ENCODE data around the gene RFK. TPM values are rescaled to one million over a fixed set of nuclear protein-coding genes. Genes with fewer than 3 reads are reported as not detected.

The RFK gene
- polyA plus RNA-seq, 3 donors: 26.1 to 32.9 (median 27.9) TPM

GRCh38 chr9:76354221-76354620, 40.0 kb downstream of the RFK start:
- no peak for DNase-seq (ENCODE audit: extremely low read depth in 1 of 11, low read depth in 9 of 11, low spot score in 4 of 11)

- no peak for DNase-seq (ENCODE audit: extremely low read depth in 1 of 11, low read depth in 9 of 11, low spot score in 4 of 11)
These were observed 40.9 kb downstream of the RFK start for GRCh38 chr9:76353280-76353679.

GRCh38 chr9:76352026-76352620, 42.1 kb downstream of the RFK start:
- no peak for DNase-seq (ENCODE audit: extremely low read depth in 1 of 11, low read depth in 9 of 11, low spot score in 4 of 11)

DNA sequence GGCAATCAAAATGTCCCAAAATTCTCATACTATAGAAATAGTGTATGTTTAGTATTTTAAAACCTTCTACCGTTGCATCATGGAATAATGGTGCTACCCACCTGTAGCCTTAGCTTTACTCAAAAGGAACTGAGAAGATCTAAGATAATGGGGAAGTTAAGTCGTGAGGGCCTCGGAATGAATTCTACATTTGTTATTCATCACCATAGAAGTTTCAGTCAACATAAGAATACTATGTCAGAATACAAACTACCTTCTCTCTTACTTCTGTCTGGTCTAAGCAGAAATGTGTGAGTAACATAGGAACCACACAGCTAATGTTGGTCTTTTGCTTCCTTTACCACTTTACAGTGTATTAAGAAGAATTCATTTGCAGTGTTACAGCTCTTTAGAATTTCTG, 43.2 kb downstream of the RFK start:
- DNase-seq (ENCODE audit: extremely low read depth in 1 of 11, low read depth in 9 of 11, low spot score in 4 of 11): no peak

- no peak for DNase-seq (ENCODE audit: extremely low read depth in 1 of 11, low read depth in 9 of 11, low spot score in 4 of 11)
These were observed 44.4 kb downstream of the RFK start for GRCh38 chr9:76349865-76350264.

DNA sequence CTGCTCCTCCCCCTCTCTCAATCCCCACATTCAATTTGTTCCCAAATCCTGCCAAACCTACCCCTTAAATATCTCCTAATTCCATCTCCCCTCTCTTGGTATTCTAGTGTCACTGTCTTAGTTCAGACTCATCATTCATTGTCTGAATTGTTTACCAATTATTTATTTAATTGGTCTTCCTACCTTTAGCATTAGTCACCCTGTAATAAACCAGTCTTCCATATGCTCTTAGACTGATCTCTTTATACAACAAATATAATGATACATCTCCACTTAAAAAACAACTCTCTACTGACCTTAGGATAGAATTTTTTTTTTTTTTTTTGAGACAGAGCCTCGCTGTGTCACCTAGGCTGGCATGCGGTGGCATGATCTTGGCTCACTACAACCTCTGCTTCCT, 51.4 kb downstream of the RFK start:
- no peak for DNase-seq (ENCODE audit: extremely low read depth in 1 of 11, low read depth in 9 of 11, low spot score in 4 of 11)

DNA sequence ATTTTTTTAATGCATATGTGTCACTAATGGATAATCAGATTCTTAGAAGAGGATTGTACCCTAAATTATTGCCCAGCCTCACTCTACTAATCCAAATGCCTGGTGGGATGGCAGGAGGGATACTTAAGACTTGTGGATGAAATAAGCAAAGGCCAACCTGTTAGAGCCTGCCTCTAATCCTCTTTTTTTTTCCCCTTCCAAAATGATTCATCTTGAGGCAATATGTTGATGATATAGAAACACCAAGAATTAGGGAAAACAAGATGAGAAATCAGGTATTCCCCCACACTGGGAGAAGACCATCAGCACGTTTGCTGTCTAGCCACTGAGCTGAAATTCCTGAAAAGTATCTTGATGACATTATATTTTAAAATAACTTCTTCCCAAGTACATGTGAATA, 52.0 kb downstream of the RFK start:
- no peak for DNase-seq (ENCODE audit: extremely low read depth in 1 of 11, low read depth in 9 of 11, low spot score in 4 of 11)

GRCh38 chr9:76341616-76342015, 52.6 kb downstream of the RFK start:
- DNase-seq (ENCODE audit: extremely low read depth in 1 of 11, low read depth in 9 of 11, low spot score in 4 of 11): no peak

- DNase-seq (ENCODE audit: extremely low read depth in 1 of 11, low read depth in 9 of 11, low spot score in 4 of 11): no peak
These were observed 55.8 kb downstream of the RFK start for GRCh38 chr9:76338418-76338817.

DNA sequence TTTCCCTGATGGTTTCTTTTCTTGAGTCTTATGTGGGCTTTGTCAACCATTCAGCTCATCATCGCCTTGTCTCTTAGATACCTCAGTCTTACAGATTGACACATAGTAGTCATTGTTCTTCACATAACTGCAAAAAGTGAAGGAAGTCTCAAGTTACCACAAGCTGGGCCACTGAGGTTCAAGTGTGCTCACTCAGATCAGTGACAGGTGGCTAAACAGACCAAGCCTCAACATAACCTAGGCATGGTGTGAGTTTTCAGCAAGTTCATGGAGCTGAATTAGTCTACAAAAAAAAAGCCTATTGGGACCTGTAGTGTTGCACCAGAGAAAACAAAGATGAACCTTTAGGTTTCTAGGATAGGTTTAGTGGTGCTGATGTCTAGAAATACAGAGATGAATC, 58.2 kb downstream of the RFK start:
- no peak for DNase-seq (ENCODE audit: extremely low read depth in 1 of 11, low read depth in 9 of 11, low spot score in 4 of 11)

Other genes with a start within 250 kb of the RFK start
- 1 to 10 TPM; 4.3 to 4.9 (median 4.8) TPM for gene GCNT1, start 64.8 kb upstream of the RFK start, polyA plus RNA-seq (ENCODE audit: insufficient read length in 3 of 3)